GM21367 (cell line): ENCODE results near the gene C11orf71.

Source experiments
- ATAC-seq: cut with Tn5 transposase; IDR thresholded peaks from one replicate; pipeline ENCODE4 v1.9.1; 2021; ENCODE audit not compliant: unreplicated experiment

Gene C11orf71

GRCh38 chr11:114400216-114400914, at the start of gene C11orf71, which contains the start of gene RBM7:
C11orf71 (minus strand) TSS chr11:114400511; CDS start chr11:114400331, 180 bp downstream.
RBM7 (plus strand) TSS chr11:114400666; CDS start chr11:114400672, 6 bp downstream.
- ATAC-seq: peak; percentile 92

- ATAC-seq: no peak
Observed at GRCh38 chr11:114449845-114450244, 49.5 kb upstream of the C11orf71 start.

GRCh38 chr11:114448749-114449482, 48.6 kb upstream of the C11orf71 start:
- no peak for ATAC-seq

GRCh38 chr11:114447892-114448291, 47.6 kb upstream of the C11orf71 start:
- no peak for ATAC-seq

- ATAC-seq: no peak
Observed at GRCh38 chr11:114447444-114447843, 47.1 kb upstream of the C11orf71 start.

GRCh38 chr11:114442536-114442935, 42.2 kb upstream of the C11orf71 start:
- ATAC-seq: no peak

GRCh38 chr11:114441921-114442320, 41.6 kb upstream of the C11orf71 start:
- no peak for ATAC-seq

GRCh38 chr11:114440971-114441763, 40.9 kb upstream of the C11orf71 start:
- ATAC-seq: no peak

GRCh38 chr11:114440121-114440860, 40.0 kb upstream of the C11orf71 start:
- no peak for ATAC-seq

- peak; percentile 99 for ATAC-seq
Observed at GRCh38 chr11:114439229-114440120, 39.2 kb upstream of the C11orf71 start, which contains the start of gene REXO2. REXO2 (plus strand) TSS chr11:114439467; CDS start chr11:114439529, 62 bp downstream.

GRCh38 chr11:114438303-114438702, 38.0 kb upstream of the C11orf71 start:
- no peak for ATAC-seq

- no peak for ATAC-seq
Observed at GRCh38 chr11:114433376-114433775, 33.1 kb upstream of the C11orf71 start.

- no peak for ATAC-seq
Observed at GRCh38 chr11:114432893-114433292, 32.6 kb upstream of the C11orf71 start.

GRCh38 chr11:114430290-114430689, 30.0 kb upstream of the C11orf71 start:
- no peak for ATAC-seq

- no peak for ATAC-seq
Observed at GRCh38 chr11:114426280-114426679, 26.0 kb upstream of the C11orf71 start.

GRCh38 chr11:114416441-114416961, 16.2 kb upstream of the C11orf71 start:
- no peak for ATAC-seq

- ATAC-seq: no peak
Observed at GRCh38 chr11:114413958-114414357, 13.6 kb upstream of the C11orf71 start.

- no peak for ATAC-seq
Observed at GRCh38 chr11:114412946-114413345, 12.6 kb upstream of the C11orf71 start.

- no peak for ATAC-seq
Observed at GRCh38 chr11:114401311-114401710, 1.0 kb upstream of the C11orf71 start.

GRCh38 chr11:114400915-114401223, 558 bp upstream of the C11orf71 start:
- no peak for ATAC-seq
